Fibroblast of the aortic adventitia (primary cell): ENCODE results near the gene GLOD5. TPM values are rescaled to one million over a fixed set of nuclear protein-coding genes. Genes with fewer than 3 reads are reported as not detected.

Experiments used
- DNase-seq: peaks from one replicate; pipeline ENCODE4 v3.0.0-alpha.2; 2010; ENCODE audit warnings: low read depth
- H3K4me3 ChIP-seq: 2 replicates; pipeline ENCODE4 v1.5.1; 2011; ENCODE audit warnings: low read depth, mild to moderate bottlenecking, control low read depth, low read length, moderate library complexity
- total RNA-seq: library from RNA; depleted of rRNA; stranded (reverse); fragments of >200 nt; gene quantifications from 2 replicates; pipeline ENCODE4 v1.2.3, GENCODE V29; 2012; ENCODE audit warnings: low replicate concordance
- TF ChIP-seq, protein P1 (sequence below): IDR thresholded peaks from 2 replicates; pipeline ENCODE4 v1.5.1; 2011; ENCODE audit warnings: mild to moderate bottlenecking, low read length, control low read depth, inconsistent platforms; ENCODE audit not compliant: insufficient read depth

Gene GLOD5
- total RNA-seq, 1 donor: not detected

- H3K4me3 ChIP-seq: no peak within 1 kb of the TSS
- TF ChIP-seq, protein P1, sequence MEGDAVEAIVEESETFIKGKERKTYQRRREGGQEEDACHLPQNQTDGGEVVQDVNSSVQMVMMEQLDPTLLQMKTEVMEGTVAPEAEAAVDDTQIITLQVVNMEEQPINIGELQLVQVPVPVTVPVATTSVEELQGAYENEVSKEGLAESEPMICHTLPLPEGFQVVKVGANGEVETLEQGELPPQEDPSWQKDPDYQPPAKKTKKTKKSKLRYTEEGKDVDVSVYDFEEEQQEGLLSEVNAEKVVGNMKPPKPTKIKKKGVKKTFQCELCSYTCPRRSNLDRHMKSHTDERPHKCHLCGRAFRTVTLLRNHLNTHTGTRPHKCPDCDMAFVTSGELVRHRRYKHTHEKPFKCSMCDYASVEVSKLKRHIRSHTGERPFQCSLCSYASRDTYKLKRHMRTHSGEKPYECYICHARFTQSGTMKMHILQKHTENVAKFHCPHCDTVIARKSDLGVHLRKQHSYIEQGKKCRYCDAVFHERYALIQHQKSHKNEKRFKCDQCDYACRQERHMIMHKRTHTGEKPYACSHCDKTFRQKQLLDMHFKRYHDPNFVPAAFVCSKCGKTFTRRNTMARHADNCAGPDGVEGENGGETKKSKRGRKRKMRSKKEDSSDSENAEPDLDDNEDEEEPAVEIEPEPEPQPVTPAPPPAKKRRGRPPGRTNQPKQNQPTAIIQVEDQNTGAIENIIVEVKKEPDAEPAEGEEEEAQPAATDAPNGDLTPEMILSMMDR: no peak
- DNase-seq: no peak
Observed at GRCh38 chrX:48786341-48786800, 24.8 kb downstream of the GLOD5 start, which contains the start of gene GATA1. TSS of gene GATA1 (plus strand) at chrX:48786590. CDS start at chrX:48791110, 4,520 bp downstream.

GRCh38 chrX:48786825-48787504 lies 25.4 kb downstream of the GLOD5 start:
- TF ChIP-seq, protein P1: no peak
- no peak for DNase-seq
- no peak overlapping the region for H3K4me3 ChIP-seq

- no peak overlapping the region for H3K4me3 ChIP-seq
- TF ChIP-seq, protein P1: no peak
- DNase-seq: no peak
Observed at GRCh38 chrX:48787505-48788443, 26.2 kb downstream of the GLOD5 start.

- no peak for DNase-seq
- H3K4me3 ChIP-seq: no peak overlapping the region
- TF ChIP-seq, protein P1: no peak
Observed at GRCh38 chrX:48789366-48790220, 28.0 kb downstream of the GLOD5 start.

GRCh38 chrX:48790477-48790876 lies 28.9 kb downstream of the GLOD5 start:
- DNase-seq: no peak
- no peak overlapping the region for H3K4me3 ChIP-seq
- TF ChIP-seq, protein P1: no peak
